ENCODE data around the gene DHX29.

GRCh38 chr5:55307383-55308253, at the start of gene DHX29, which contains the start of gene MTREX:
- peak in 1 of 5 experiments; percentile 53 for TF ChIP-seq CTCF (IDR thresholded peaks at IDR 0.05)
- peak; percentile 41 to 53 for TF ChIP-seq POLR2A (IDR thresholded peaks at IDR 0.05)
